Skin of body (tissue), 3 donors: Measurements from ENCODE around the gene LZTR1. TPM values are rescaled to one million over a fixed set of nuclear protein-coding genes. Genes with fewer than 3 reads are reported as not detected.
"Not testable (repeated sequence)": the region's sequence is repeated elsewhere in the genome, so short reads cannot be mapped to it uniquely, and the experiment has no call there.

ENCODE experiments used
- DNase-seq: peaks from one replicate; lab custom pipeline; 2025; lab: John Stamatoyannopoulos, UW
- small RNA-seq: library from RNA; depleted of rRNA; stranded (forward); fragments of <200 nt; gene quantifications from one replicate; pipeline ENCODE3, GENCODE V24; 2014; ENCODE audit warnings: low replicate concordance
- total RNA-seq: library from RNA; depleted of rRNA; stranded (reverse); fragments of >200 nt; gene quantifications from one replicate; pipeline ENCODE4 v1.2.3, GENCODE V29; 2014

The LZTR1 gene
- total RNA-seq, 1 donor from 2014 or later: 33.7 TPM

DNA sequence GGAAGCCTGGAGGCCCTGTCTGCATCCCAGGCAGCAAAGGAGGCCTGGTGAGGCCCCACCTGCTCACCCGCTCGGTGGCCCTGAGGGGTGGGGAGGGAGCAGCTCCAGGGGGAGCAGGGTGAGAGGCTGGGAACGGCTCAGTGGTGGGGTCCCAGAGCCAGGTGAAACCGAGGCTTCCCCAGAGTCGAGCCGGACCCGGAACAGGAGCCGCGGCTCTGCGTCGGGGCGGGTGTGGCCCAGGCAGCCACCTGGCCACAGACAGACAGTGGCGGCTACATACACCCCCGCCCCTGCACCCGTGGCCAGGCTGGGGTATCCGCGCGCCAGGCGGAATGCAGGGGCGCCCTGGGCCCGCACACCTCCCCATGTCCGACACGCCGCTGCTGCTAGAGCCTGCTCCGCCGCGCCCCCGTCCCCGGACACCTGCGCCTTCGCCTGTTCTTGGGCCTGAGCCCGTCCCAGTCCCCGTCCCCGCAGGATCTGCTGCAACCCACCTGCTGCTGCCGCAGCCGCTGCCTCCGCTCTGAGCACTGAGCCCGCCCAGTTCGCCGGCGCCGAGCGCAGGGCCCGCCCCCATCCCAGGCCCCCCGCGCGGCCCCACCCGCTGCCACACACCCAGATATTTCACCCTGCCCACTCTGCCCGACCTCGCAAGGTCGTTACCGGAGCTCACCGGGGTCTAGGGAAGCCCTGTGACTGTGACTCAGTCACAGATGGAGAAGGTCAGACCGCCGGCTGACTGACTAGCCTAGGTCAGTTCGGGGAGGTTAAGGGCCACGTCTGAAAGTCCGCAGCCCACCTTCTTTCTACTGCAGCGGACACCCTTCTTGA lies 50.2 kb downstream of the LZTR1 start, which contains the start of gene SLC7A4:
Gene SLC7A4, minus strand, starts transcription at position 525 of the 831 bp plus-strand sequence. CDS start 749 bp downstream, outside the sequence.
- DNase-seq: no peak

GRCh38 chr22:21032868-21033688 lies 51.0 kb downstream of the LZTR1 start:
- DNase-seq: no peak

DNA sequence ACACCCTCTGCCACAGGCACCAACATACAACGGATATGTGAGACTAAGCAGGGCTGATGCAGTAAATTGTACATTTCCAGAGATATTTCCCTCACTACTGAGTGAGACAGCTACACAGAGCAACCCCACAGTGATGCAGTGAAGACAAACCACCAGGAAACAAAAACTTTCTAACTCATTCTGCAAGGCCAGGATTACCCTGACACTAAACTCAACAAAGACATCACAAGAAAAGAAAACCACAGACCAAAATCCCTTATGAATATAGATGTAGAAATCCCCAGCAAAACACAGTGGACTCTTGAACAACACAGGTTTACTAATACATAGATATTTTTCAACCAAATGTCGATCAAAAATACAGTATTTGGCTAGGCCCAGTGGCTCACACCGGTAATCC lies 51.8 kb downstream of the LZTR1 start:
- no peak for DNase-seq

DNA sequence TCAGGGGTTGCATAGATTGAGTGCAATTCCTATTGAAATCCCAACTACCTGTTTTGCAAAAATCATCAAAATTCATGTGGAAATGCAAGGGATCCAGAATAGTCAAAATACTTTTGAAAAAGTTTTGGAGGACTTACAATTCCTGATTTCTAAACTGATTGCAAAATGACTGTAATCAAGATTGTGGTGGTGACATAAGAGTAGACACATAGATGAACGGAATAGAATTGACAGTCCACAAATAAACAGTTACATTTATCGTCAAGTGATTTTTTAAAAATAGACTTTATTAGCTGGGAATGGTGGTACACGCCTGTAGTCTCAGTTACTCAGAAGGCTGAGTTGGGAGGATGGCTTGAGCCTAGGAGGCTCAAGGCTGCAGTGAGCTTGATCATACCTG lies 52.9 kb downstream of the LZTR1 start:
- no peak for DNase-seq

- peak; percentile 36 for DNase-seq
Measured at GRCh38 chr22:21038405-21038804, 56.3 kb downstream of the LZTR1 start.

GRCh38 chr22:21039158-21039557 lies 57.1 kb downstream of the LZTR1 start:
- DNase-seq: not testable (repeated sequence)

- DNase-seq: no peak
Measured at GRCh38 chr22:21041937-21042336, 59.8 kb downstream of the LZTR1 start.

DNA sequence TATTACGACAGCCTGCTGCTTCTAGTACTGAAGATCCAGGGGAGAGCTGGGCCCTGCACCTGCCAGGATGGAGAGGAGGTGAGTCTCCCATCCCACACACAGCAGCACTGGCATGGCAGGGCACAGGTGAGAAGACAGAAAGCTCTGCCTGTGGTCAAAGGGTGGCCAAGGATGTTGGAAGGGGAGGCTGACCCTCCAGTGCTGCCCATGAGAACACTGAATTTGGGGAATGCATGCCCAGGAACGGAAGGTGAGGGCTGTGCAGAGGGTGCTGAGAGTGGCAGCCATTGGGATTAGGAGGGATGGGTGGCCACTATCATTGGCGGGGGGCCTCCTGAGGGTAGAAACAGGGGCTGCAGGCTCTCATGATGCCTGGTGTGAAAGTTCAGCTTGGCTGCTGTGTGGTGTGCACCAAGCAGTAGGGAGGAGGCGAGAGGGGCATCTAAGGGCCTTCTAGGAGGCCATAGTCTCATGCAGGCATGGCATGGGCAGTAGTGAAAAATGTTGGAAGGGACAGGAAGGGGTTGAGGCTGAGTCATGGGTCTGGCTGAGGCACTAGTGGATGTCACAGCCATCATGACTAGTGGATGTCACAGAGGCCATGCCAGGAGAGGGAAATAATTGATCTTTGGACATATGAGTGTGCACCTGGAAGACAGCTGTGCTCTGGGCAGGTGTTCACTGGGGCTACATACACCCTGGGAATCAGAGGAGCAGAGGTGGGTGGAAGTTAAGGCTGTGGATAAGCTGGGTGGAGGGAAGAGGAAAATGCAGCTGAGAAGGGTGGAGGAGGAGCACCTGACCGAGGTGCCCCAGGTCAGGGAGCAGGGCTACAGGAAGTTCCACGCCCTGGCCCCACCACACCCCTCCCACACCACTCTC lies 61.1 kb downstream of the LZTR1 start:
- no peak for DNase-seq

DNA sequence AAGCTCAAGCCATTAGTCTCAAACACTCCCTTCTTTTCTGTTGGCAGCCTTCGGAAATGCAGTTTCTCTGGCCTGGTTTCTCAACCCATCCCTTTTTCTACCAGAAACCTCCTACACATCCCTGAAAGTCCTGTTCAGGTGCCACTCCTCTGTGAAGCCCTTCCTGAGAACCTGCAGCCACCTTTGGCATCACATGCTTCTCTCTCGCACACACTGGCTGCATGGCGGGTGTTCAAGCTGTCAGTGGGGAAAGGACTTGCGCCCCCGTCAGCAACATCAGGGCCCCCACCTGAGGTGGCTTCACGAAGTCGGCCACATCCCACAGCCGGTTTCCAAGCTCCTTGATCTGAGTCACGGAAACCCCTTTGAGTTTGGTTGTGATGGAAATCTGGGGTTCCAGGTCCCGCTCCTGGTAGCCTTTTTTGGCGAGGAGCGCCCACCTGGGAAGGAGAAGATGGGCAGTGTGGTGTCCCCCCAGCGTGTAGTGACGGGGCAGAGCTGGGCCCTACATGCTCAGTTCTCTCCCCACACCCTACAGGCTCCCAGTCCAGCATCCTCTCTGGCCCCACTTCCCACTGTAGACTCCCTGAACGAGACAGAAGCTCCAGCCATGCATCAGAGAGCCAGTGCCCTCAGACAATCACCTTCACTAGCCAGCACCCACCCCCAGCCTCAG lies 61.9 kb downstream of the LZTR1 start:
- DNase-seq: no peak

DNA sequence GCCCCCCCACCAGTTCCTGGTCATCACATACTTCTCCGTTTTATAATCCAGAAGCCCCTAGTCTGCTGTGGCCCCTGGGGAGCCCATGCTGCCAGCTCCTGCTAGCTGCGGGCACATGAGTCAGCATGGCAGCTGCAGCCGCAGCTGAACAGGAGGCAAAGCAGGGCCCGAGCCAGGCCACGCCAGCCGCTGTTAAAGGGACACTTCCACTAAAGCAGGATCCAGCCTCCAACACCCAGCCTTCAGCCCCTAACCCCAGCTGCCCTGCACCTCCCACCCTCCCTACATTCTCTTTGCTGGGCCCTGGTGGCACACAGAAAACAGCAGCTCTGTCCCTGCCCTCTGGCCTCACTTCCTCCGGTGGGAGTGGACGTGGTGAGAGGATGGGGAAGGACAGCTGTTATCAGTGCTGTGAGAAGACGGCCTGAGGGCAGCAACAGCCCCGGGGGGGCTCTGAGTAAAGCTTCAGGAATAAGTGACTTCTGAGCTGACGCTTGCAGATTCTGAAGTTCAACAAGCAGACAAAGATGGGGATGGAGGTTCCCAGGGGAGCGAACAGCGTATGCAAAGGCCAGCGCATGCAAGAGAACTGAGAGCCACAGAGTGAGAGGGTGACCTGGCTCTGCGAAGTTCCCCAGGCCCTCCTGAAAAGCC lies 63.0 kb downstream of the LZTR1 start:
- DNase-seq: no peak

- peak; percentile 58 for DNase-seq
Measured at GRCh38 chr22:21045585-21046294, 63.6 kb downstream of the LZTR1 start, which contains the start of gene LRRC74B. TSS of gene LRRC74B (plus strand) at chr22:21045946. CDS start at chr22:21045987, 41 bp downstream.

DNA sequence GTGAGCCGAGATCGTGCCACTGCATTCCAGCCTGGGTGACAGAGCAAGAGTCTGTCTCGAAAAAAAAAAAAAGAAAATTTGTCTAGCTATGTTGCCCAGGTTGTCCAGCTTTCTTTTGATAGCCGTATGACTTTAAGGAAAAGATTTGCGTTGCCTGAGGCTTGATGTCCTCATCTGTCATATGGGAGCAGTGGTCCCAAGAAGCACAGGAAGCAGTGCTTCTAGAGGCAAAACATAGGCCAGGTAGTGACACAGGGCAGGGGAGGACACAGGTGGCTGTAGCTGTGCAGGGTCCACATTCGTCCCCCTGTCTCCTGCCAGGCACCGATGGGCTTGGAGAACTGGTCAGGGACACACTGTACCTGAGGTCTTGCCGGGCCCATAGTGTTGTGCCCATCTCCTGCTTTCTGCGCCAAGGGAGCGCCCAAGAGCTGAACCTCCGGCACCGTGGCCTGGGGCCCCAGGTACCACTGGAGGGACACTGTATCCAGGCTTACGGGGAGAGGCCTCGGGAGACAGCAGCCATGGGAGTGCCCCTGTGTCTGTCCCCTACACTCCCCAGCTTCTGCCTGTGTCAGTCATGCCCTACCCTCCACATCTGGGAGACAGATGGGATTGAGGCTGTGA lies 65.1 kb downstream of the LZTR1 start:
- no peak for DNase-seq

- DNase-seq: no peak
Measured at GRCh38 chr22:21047730-21048129, 65.6 kb downstream of the LZTR1 start.

DNA sequence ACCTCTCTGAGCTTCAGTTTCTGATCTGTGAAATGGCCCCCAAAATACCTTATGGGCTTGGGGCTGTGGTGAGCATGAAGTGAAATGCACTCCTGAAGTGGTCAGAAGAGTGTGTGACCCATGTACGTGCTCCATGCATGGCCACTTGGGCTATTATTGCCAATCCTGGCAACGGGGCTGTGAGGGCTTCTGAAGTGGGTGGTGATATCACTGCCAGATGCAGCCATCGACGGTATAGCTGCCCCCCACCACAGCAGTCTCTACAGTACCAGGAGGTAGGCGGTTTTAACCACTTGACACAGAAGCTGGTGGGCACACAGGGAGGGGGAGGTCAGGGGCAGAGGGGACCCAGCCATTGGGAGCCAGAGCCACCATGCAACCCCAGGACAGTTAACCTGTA lies 66.4 kb downstream of the LZTR1 start:
- DNase-seq: not testable (repeated sequence)

Small RNAs within 50 kb of the gene (small RNA-seq; reads per million reads assigned to genes)
- not detected for gene MIR649

Other genes starting within 250 kb of the LZTR1 start
- not detected for gene SERPIND1, start 208.2 kb upstream of the LZTR1 start, total RNA-seq
- gene PI4KA, start 123.5 kb upstream of the LZTR1 start, total RNA-seq: 40.5 TPM
- 6.6 TPM for gene SNAP29, start 123.3 kb upstream of the LZTR1 start, total RNA-seq
- 42.0 TPM for gene CRKL, start 64.9 kb upstream of the LZTR1 start, total RNA-seq
- 0.20 TPM for gene AIFM3, start 15.0 kb upstream of the LZTR1 start, total RNA-seq
- 10.7 TPM for gene THAP7, start 19.8 kb downstream of the LZTR1 start, total RNA-seq
- 0.59 TPM for gene P2RX6, start 32.9 kb downstream of the LZTR1 start, total RNA-seq
- 0.69 TPM for gene SLC7A4, start 50.3 kb downstream of the LZTR1 start, total RNA-seq
- 0.20 TPM for gene LRRC74B, start 63.6 kb downstream of the LZTR1 start, total RNA-seq